GM12892 (cell line): ENCODE results near the gene ELK1.

Experiments used
- POLR2A ChIP-seq: IDR thresholded peaks from 2 replicates; pipeline ENCODE4 v1.6.1; 2011; ENCODE audit warnings: low read depth, low read length, control low read depth
- POLR2AphosphoS5 ChIP-seq: IDR thresholded peaks from 2 replicates; pipeline ENCODE4 v1.6.1; 2011; ENCODE audit warnings: low read depth, low read length, control low read depth
- TAF1 ChIP-seq: IDR thresholded peaks from 2 replicates; pipeline ENCODE4 v1.6.1; 2011; ENCODE audit warnings: low read depth, mild to moderate bottlenecking, control low read depth, low read length, borderline replicate concordance

DNA sequence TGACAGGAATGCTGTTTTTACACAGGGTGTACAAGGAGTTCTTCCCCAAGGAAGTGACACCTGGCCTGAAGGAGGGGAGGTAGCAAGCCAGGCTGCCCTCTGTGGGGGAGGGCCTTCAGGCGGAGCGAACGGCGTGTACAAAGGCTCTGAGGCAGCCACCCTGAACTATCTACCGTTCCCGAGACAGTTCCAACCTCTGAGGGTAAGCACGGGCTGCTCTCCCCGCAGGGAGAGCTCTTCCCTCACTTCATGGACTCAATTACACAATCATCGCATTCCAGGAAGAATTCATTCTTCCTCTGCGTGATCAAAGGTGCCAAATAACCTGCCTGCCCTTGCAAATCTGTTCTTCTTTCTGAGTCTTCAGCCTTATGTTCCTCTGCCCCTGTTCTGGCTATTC lies 4.8 kb downstream of the ELK1 start:
- TF ChIP-seq POLR2AphosphoS5, result no peak
- TF ChIP-seq TAF1, result no peak
- TF ChIP-seq POLR2A, result no peak
